ENCODE data around the gene AKAP8.
A peak's percentile ranks its signal among the peaks of the same experiment; 100 is the strongest.
"Not testable (repeated sequence)": the region's sequence is repeated elsewhere in the genome, so short reads cannot be mapped to it uniquely, and the experiment has no call there.

AKAP8 gene

GRCh38 chr19:15379083-15379998, at the start of gene AKAP8:
AKAP8 (minus strand) TSS chr19:15379787; CDS start chr19:15379731, 56 bp downstream.
- peak; percentile 100 for DNase-seq (ENCODE audit: low spot score)

DNA sequence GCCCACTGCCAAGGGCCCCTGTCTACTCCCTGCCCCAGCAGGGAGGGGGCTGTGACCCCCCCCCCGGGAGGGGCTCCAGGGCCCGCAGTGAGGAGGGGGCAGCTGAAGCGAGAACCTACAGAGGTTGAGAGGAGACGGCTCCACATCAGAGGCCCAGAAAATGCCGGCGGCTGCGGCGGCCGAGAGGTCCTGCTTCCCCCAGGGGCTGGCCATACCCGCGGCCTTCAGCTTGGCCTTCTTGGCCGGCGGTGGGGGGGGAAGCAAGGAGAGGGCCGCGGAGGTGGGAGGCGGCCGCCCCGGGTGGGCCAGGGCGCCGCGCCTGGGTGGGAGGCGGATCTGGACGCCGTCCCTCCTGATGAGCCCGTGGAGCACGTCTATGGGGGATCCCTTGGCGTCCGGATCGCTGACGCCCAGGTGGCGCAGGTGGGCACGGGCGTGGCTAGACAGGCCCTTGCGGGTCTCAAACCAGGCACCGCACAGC, 48.4 kb upstream of the AKAP8 start:
- DNase-seq (ENCODE audit: low spot score), result no peak

- DNase-seq (ENCODE audit: low spot score), result no peak
Measured at GRCh38 chr19:15427350-15427700, 47.7 kb upstream of the AKAP8 start.

DNA sequence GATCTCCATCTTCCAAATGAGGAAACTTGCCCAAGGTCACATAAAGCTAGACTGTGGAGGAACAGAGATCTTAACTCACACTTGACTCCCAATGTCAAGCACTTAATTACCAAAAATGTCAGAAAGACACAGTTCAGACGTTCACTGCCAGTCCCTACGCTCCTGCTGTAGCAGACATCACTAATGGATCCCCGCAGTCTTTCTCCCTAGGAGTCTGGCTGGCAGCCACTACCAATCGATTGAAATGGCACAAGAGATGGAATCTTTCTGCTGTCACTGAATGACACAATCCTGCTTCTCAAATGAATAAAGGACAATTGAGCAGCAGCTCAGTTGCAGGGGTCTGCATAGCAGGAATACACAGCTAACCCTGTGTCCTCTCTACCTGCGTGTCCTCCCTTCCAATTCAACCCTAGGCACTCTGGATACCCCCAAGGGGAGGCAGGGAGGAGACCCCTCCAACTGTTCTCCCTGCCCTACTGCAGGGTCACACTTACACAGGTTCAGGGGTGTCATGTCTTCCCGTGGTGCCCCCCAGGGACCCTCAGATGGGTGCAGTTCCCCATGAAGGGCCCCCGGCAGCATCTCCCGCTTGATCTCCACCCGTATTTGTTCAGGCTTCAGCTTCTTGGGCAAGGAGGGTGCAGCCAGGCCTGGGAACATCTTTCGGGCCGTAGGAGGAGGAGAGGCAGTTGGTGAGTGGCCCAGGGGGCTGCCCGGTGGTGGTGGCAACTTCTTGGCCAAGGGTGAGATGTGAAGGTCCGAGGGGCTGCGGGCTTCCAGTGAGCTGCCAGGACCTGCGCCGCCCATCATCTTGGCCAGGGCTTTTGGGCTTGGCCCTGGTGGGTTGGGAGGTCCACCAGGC, 47.1 kb upstream of the AKAP8 start:
- no peak for DNase-seq (ENCODE audit: low spot score)

GRCh38 chr19:15425321-15425950, 45.8 kb upstream of the AKAP8 start:
- no peak for DNase-seq (ENCODE audit: low spot score)

DNA sequence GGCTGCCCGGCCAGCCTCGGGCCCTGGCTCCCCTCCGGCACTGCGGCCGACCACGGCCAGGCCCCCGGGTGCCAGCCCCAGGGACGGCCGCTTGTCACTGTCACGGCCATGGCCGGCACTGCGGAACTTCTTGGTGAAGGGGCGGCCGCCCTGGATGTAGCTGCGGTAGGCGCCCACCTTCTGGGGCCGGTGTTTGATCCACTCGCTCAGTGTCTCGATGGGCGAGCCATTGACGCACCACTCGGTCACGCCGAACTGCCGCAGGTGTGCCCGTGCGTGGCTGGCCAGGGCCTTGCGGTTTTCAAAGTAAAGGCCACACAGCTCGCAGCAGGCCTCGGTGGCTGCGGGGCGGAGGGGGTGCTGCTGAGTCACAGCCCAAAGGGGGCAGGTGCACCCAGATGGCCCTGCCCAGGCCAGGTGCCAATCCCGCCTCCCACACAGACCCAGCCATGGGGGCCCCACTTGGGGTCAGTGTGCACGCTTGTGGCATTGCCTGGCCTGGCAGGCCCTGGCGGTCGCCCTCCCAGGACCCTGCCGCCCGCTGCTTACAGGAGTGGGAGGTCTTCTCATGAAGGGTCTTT, 45.2 kb upstream of the AKAP8 start:
- no peak for DNase-seq (ENCODE audit: low spot score)

GRCh38 chr19:15424121-15424520, 44.5 kb upstream of the AKAP8 start:
- no peak for DNase-seq (ENCODE audit: low spot score)

- DNase-seq (ENCODE audit: low spot score), result no peak
Measured at GRCh38 chr19:15423130-15423529, 43.5 kb upstream of the AKAP8 start.

GRCh38 chr19:15422296-15423075, 42.9 kb upstream of the AKAP8 start:
- no peak for DNase-seq (ENCODE audit: low spot score)

GRCh38 chr19:15421721-15422260, 42.2 kb upstream of the AKAP8 start:
- DNase-seq (ENCODE audit: low spot score), result no peak

DNA sequence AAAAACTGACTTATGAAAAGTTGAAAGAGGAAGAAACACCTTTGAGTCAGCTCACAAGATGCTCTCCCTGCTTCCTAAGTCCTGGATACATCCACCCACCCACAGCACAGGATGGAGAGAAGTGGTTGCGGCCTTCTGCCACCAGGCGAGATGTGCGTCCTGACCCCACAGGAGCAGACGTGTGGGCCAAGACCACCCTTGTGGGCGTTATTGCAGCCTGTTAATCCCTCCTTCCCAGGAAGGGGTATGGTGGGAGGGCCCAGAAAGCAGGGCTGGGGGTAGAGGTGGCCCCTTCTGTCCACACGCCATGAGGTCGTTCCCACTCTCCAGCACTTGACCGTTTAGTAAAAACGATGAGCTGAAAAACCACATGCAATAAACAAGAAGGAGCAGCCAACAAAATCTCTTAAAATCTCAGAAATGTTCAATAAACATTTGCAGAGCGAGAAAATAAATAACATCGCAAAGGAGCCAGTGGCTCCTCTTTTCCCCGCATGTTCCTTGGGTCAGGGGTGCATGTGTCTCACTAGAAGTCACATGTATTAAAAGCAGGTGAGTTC, 41.6 kb upstream of the AKAP8 start:
- no peak for DNase-seq (ENCODE audit: low spot score)

DNA sequence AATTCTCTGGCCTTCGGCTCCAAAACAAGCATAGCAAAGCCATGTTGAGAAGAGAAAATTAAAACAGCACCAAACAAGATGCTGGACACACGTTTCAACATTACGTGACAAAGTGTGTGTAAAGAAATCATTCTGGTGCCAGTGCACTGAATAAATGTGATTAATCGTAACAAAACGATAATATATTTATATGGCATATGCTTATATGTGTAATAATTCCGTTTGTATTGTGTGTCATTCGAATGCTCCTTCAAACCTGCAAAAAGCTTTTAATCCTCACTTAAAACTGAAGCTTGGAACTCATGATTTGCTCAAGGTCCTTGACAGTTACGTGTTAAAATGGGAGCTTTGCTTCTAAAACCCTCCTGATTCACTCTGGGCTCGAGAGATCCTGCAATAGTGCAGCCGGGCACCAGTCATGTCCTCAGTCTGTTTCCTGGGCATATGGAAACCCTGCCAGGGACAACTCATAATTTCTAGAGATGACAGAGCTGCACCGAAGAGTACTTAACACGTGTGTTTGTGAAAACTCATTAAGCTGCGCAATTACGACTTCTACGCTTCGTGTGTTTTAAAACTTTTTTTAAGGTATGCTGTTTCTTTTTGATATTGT, 39.9 kb upstream of the AKAP8 start:
- peak; percentile 42 for DNase-seq (ENCODE audit: low spot score)

DNA sequence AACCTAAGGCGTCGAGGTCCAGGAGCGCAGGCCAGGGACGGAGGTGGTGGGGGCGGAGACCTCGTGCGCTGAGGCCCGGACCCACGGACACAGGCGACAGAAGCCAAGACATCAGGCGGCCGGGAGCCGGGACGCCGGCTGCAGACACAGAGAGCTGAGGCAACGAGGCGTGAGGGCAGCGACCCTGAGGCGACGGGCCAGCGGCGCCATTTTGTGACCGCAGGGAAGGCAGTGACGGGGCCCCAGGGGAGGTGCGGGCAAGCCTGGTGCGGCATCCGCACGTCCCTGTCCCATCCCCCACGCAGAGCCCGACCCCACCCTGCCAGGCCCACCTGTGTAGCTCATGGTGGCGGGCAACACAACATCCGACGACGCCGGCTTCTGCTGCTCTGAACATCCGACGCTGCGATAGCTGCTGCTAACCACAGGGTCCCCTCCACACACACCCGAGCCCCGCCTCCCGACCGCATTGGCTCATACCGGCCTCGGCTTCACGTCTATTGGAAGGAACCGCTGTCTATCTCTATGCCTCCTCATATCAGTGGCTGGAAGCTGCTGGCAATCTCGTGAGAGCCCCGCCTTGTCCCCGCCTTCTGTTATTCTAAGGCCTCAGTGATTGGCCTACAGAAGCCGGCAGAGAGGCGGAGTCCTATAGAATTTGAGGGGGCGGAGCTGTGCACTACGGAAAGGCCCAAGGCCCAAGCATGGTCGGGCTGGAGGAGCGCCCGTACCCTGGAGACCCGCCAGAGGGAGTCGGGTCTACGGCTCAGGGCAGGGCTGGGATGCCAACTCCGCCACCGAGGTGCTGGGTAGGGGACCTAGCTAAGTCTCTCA, 39.2 kb upstream of the AKAP8 start, which contains the start of gene AKAP8L:
Gene AKAP8L (minus strand): TSS at position 410 of the 834 bp plus-strand sequence. CDS start 65 bp downstream, at position 345.
- peak; percentile 99 for DNase-seq (ENCODE audit: low spot score)

GRCh38 chr19:15418231-15418578, 38.6 kb upstream of the AKAP8 start:
- DNase-seq (ENCODE audit: low spot score), result peak; percentile 30

GRCh38 chr19:15417699-15418098, 38.1 kb upstream of the AKAP8 start:
- DNase-seq (ENCODE audit: low spot score), result no peak

GRCh38 chr19:15412832-15413231, 33.2 kb upstream of the AKAP8 start:
- no peak for DNase-seq (ENCODE audit: low spot score)

DNA sequence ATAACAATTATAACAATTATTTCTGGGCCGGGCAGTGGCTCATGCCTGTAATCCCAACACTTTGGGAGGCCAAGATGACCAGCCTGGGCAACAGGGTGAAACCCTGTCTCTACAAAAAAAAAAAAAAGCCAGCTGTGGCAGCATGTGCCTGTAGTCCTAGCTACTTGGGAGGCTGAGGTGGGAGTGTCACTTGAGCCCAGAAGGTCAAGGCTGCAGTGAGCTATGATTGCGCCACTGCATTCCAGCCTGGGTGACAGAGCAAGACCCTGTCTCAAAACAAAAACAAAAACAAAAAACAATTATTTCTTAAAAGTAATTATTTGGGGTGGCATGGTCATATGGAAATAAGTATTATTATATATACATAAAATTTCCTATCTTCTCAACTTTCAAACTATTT, 31.8 kb upstream of the AKAP8 start:
- not testable (repeated sequence) for DNase-seq (ENCODE audit: low spot score)

DNA sequence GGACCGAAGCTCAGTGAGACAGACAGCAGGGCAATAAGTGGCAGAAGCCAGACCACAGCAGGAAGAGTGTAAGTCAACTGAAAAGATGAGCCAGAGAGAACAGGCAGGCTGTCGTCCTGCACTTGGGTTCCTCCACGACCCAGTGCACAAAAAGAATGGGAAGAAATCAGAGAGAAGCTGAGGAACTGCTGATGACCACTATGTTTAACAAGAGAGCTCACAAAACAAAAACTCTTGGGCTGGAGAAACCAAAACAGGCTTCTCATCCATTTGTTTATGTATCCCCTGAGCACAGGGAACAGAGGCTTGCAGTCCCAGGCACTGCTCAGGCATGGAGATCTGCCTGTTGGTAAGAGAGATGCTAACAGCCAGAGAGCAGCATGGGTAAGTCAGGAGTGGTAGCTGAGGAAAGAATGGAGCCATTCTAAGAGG, 25.2 kb upstream of the AKAP8 start:
- no peak for DNase-seq (ENCODE audit: low spot score)

Measured in AG20443 (cell line).